Measurements from ENCODE around the gene FREM1. TPM values are rescaled to one million over a fixed set of nuclear protein-coding genes. Genes with fewer than 3 reads are reported as not detected.

Gene FREM1
- polyA plus RNA-seq, 1 experiment: 0.01 TPM

DNA sequence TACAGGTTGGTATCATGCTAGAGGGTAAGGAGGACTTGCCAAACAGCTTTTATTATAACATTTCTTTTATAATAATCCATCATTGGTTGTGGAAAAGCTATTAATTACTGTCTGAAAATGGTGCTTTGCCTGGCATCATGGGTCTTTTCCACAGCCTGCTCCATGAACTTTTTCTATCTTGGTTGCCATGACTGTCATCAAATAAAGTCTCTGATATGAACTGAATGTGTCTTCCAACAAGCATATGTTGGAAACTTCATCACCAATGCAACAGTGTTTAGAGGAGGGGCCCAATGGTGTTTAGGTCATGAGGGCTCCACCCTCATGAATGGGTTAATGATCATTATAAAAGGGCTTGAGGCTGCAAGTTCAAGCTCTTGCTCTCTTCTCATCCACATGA is 81.0 kb downstream of the FREM1 start:
- Histone ChIP-seq H3K36me3 (ENCODE audit: control insufficient read depth, insufficient read depth, low read length) (no peaks in the 10 kb centered on the region), H3K27me3 (ENCODE audit: control insufficient read depth, insufficient read depth, low read length) (no peaks in the 10 kb centered on the region), H3K4me3 (ENCODE audit: low read depth, low read length) (no peak overlapping the region)
- CTCF ChIA-PET: interaction anchor here (1.2 kb wide), 1 partner anchor 18 kb away, joined by 3 read pairs; no protein-coding TSS in a partner anchor
- no peak for TF ChIP-seq CTCF (IDR thresholded peaks at IDR 0.05; ENCODE audit: insufficient read depth, low read depth, low read length)
- DNase-seq (ENCODE audit: low read depth): no peak
- POLR2A ChIA-PET: no interaction called here

DNA sequence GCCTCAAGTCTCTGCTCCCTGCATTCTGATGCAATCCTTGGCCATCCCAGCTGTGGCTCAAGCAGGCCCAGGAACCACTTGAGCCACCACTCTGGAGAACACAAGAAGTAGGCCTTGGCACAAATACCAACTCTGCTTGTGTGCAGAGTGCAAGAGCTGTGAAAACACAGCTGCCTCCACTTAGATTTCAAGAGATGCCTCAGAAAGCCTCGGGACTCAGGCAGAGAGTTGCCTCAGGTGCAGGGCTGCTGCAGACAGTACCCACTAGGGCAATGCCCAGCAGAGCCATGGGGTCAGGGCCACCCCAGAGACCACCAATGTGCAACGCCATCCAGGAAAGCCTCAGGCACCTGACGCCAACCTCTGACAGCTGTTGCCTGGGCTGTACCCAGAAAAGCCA is 82.4 kb downstream of the FREM1 start:
- TF ChIP-seq CTCF (IDR thresholded peaks at IDR 0.05; ENCODE audit: insufficient read depth, low read depth, low read length): no peak
- no peak for DNase-seq (ENCODE audit: low read depth)
- H3K4me3 ChIP-seq (ENCODE audit: low read depth, low read length): no peak overlapping the region
- POLR2A ChIA-PET: no interaction called here
- H3K27me3 ChIP-seq (ENCODE audit: control insufficient read depth, insufficient read depth, low read length): no peaks in the 10 kb centered on the region
- CTCF ChIA-PET: no interaction called here
- no peaks in the 10 kb centered on the region for H3K36me3 ChIP-seq (ENCODE audit: control insufficient read depth, insufficient read depth, low read length)

GRCh38 chr9:14824481-14824880 is 85.7 kb downstream of the FREM1 start:
- Histone ChIP-seq H3K27me3 (ENCODE audit: control insufficient read depth, insufficient read depth, low read length) (no peaks in the 10 kb centered on the region), H3K4me3 (ENCODE audit: low read depth, low read length) (no peak overlapping the region), H3K36me3 (ENCODE audit: control insufficient read depth, insufficient read depth, low read length) (no peaks in the 10 kb centered on the region)
- ChIA-PET CTCF (interaction anchor here (1.1 kb wide), 1 partner anchor 11 kb away, joined by 3 read pairs; no protein-coding TSS in a partner anchor), POLR2A (no interaction called here)
- DNase-seq (ENCODE audit: low read depth): no peak
- TF ChIP-seq CTCF (IDR thresholded peaks at IDR 0.05; ENCODE audit: insufficient read depth, low read depth, low read length): no peak

DNA sequence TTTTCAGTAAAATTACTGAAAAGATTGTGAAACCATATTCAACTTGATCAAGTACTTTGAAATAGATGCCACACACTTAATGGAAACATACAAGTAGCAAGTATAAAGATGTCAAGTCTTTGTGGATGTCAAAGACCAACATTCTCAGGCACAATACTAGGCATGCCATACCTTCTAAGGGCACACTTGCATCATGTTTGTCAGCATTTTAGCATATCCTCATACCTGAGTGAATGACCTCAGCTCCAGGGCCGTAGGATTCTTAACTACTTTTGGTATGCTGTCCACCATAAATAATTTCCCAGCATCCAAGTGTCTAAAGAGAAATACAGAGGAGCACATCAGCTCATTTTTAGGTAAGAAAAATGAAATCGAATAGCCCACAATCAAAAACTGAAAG is 86.4 kb downstream of the FREM1 start:
- TF ChIP-seq CTCF (IDR thresholded peaks at IDR 0.05; ENCODE audit: insufficient read depth, low read depth, low read length): no peak
- CTCF ChIA-PET: no interaction called here
- Histone ChIP-seq H3K4me3 (ENCODE audit: low read depth, low read length) (no peak overlapping the region), H3K36me3 (ENCODE audit: control insufficient read depth, insufficient read depth, low read length) (no peaks in the 10 kb centered on the region), H3K27me3 (ENCODE audit: control insufficient read depth, insufficient read depth, low read length) (no peaks in the 10 kb centered on the region)
- POLR2A ChIA-PET: no interaction called here
- no peak for DNase-seq (ENCODE audit: low read depth)

DNA sequence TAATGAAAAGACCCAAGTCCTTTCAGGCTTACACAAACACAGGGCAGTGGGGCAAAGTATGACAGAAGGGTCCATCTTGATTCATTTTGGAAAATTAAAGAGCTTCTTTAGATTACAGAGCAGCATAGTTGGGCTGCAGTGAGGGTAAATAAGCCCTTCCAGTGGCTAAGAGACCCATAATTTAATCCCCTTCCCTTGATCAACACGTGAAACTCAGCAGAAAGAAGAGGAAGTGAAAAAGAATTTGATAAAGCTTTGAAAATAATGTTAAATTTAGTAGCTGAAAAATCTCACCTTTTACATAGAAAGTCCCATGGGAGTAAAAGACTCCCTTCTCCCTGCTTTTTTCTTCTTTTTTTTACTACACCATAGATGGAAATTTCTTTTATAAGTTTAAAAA is 87.6 kb downstream of the FREM1 start:
- POLR2A ChIA-PET: no interaction called here
- TF ChIP-seq CTCF (IDR thresholded peaks at IDR 0.05; ENCODE audit: insufficient read depth, low read depth, low read length): no peak

More for the DNA sequence above, 87.6 kb downstream of the FREM1 start:
- no peak overlapping the region for H3K4me3 ChIP-seq (ENCODE audit: low read depth, low read length)
- no peaks in the 10 kb centered on the region for H3K27me3 ChIP-seq (ENCODE audit: control insufficient read depth, insufficient read depth, low read length)
- DNase-seq (ENCODE audit: low read depth): no peak
- CTCF ChIA-PET: no interaction called here
- no peaks in the 10 kb centered on the region for H3K36me3 ChIP-seq (ENCODE audit: control insufficient read depth, insufficient read depth, low read length)

Measured in BJ (cell line).